Measurements from ENCODE around the gene MAPT. TPM values are rescaled to one million over a fixed set of nuclear protein-coding genes. Genes with fewer than 3 reads are reported as not detected.

The MAPT gene
- total and polyA plus RNA-seq, 2 of the 4 experiments (the other 2 are of a cell fraction): 0.18 to 0.19 TPM

DNA sequence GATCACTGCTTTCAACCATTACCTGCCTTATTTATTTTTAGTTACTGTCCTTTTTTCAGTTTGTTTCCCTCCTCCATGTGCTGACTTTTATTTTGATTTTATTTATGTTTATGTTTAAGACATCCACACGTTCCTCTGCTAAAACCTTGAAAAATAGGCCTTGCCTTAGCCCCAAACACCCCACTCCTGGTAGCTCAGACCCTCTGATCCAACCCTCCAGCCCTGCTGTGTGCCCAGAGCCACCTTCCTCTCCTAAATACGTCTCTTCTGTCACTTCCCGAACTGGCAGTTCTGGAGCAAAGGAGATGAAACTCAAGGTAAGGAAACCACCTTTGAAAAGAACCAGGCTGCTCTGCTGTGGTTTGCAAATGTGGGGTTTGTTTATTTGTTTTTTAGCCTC, 95.4 kb downstream of the MAPT start:
- H3K9me1 ChIP-seq (ENCODE audit: insufficient read depth, low read length): peaks cover 3% of the 10 kb centered on the region; the same call in 1 of the 2 replicates
- dilution Hi-C loops (cut with HindIII; ENCODE audit: low sequenced_read_pairs, unreplicated experiment) (no loop called here), in situ Hi-C loops (cut with MboI; ENCODE audit: low sequenced_read_pairs) (no loop called here), intact Hi-C loops (cut with micrococcal nuclease) (no loop called here)
- no peak overlapping the region for H2BK5ac ChIP-seq (ENCODE audit: low read depth, low read length, poor library complexity, severe bottlenecking)
- no peak overlapping the region for H2AK9ac ChIP-seq (replicated peaks; ENCODE audit: low read depth, low read length, poor library complexity)
- H3K23ac ChIP-seq (ENCODE audit: low read depth, low read length): no peak overlapping the region
- no peak overlapping the region for H4K5ac ChIP-seq (ENCODE audit: low read depth, low read length)
- no peak overlapping the region for H3K4ac ChIP-seq (ENCODE audit: low read depth, low read length)
- H3K27me3 ChIP-seq (ENCODE audit: control insufficient read depth, insufficient read depth, low read length): peaks cover 26% of the 10 kb centered on the region
- no peak overlapping the region for H2AK5ac ChIP-seq (ENCODE audit: low read depth, low read length)
- H3K9me3 ChIP-seq (ENCODE audit: control insufficient read depth, insufficient read depth, low read length): peaks cover 2% of the 10 kb centered on the region; the same call in 1 of the 2 replicates
- H4K20me1 ChIP-seq (ENCODE audit: insufficient read depth, low read length): no peaks in the 10 kb centered on the region; the same call in 1 of the 2 replicates
- no peak overlapping the region for H2BK120ac ChIP-seq (ENCODE audit: low read depth, low read length)
- BruUV-seq (replicated peaks): no TSS peak
- no peak overlapping the region for H3K4me2 ChIP-seq (ENCODE audit: low read depth, low read length)
- no peaks in the 10 kb centered on the region for H3K36me3 ChIP-seq (ENCODE audit: control insufficient read depth, insufficient read depth, low read length)
- no peak overlapping the region for H3K14ac ChIP-seq (replicated peaks; ENCODE audit: low read depth, low read length)
- H4K8ac ChIP-seq (ENCODE audit: low read depth in 2 of 2, low read length in 2 of 2): no peak overlapping the region
- no peak overlapping the region for H3K56ac ChIP-seq (ENCODE audit: extremely low read depth, insufficient read depth, low read length)
- H3K4me1 ChIP-seq (ENCODE audit: control insufficient read depth, insufficient read depth, low read length): no peaks in the 10 kb centered on the region
- no peaks in the 10 kb centered on the region for H3K79me1 ChIP-seq (ENCODE audit: low read depth in 1 of 2, low read length in 2 of 2)
- H3K4me3 ChIP-seq (ENCODE audit: insufficient read depth, low read depth, low read length): no peak overlapping the region
- no peak overlapping the region for H2AFZ ChIP-seq (replicated peaks; ENCODE audit: low read length, poor library complexity)
- no peak overlapping the region for H3K18ac ChIP-seq (ENCODE audit: low read depth, low read length)
- no peak overlapping the region for H3K27ac ChIP-seq (ENCODE audit: insufficient read depth, low read length)
- H4K91ac ChIP-seq (ENCODE audit: insufficient read depth, low read depth, low read length): no peak overlapping the region
- H2BK15ac ChIP-seq (ENCODE audit: low read depth, low read length): no peak overlapping the region
- ChIA-PET CTCF (no interaction called here), POLR2A (ENCODE audit: unreplicated experiment) (no interaction called here)
- no peak overlapping the region for H3K9ac ChIP-seq (ENCODE audit: low read depth, low read length)
- DNase-seq: no peak
- no peak for ATAC-seq (ENCODE audit: low read depth)
- 100% methylated on average over 1 of the region's 3 CpGs; no CpG with 5 or more reads in 1 of the 2 experiments for WGBS, 2 experiments (ENCODE audit: extremely low coverage in 2 of 2, insufficient read length in 1 of 2)
- H2BK20ac ChIP-seq (ENCODE audit: low read depth, low read length): no peak overlapping the region
- TF ChIP-seq, protein P1, sequence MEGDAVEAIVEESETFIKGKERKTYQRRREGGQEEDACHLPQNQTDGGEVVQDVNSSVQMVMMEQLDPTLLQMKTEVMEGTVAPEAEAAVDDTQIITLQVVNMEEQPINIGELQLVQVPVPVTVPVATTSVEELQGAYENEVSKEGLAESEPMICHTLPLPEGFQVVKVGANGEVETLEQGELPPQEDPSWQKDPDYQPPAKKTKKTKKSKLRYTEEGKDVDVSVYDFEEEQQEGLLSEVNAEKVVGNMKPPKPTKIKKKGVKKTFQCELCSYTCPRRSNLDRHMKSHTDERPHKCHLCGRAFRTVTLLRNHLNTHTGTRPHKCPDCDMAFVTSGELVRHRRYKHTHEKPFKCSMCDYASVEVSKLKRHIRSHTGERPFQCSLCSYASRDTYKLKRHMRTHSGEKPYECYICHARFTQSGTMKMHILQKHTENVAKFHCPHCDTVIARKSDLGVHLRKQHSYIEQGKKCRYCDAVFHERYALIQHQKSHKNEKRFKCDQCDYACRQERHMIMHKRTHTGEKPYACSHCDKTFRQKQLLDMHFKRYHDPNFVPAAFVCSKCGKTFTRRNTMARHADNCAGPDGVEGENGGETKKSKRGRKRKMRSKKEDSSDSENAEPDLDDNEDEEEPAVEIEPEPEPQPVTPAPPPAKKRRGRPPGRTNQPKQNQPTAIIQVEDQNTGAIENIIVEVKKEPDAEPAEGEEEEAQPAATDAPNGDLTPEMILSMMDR (conservative IDR thresholded peaks at IDR 0.05; ENCODE audit: low read depth, low read length): no peak

Data from IMR-90 (cell line).